IPS-NIHi7 (cell line): Measurements from ENCODE around the gene SSNA1.
"Not testable (repeated sequence)": the region's sequence is repeated elsewhere in the genome, so short reads cannot be mapped to it uniquely, and the experiment has no call there.

Source experiments
- DNase-seq: peaks from one replicate; pipeline ENCODE4 v3.0.0; 2012; ENCODE audit warnings: mixed read lengths; ENCODE audit errors: extremely low spot score

The SSNA1 gene

DNA sequence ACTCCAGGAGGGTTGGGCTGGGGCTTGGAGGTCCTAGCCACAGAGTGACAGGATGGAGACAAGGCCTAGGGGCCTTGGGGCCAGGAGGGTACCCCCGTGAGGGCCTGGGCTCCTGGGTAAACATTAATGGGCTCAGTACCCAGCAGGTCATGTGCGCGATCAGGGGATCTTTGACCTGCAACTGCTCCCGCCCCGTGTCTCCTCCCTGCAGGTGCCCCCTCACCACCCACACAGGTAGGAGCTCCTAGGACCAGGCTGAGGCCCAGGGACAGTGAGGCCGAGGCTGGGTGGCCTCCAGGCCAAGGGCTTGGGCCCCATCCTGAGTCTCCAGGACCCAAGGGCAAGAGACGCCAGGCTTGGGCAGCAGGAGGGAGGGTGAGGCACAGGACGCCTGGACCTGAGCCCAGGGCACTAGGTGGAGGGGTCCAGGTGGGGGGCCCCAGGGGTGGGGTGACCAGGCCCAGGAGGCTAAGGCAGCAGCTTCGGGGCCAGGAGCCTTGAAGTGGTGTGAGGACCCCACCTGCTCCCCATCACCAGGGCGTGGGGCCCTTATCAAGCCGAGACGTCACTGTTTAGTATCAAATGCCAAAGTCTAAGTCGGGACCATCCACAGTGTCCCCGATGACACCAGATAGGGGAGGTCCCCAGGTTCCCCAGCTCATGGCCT is 42.4 kb downstream of the SSNA1 start, which contains the start of gene SLC34A3:
Gene SLC34A3, plus strand, starts transcription at position 197 of the 667 bp plus-strand sequence. CDS start 802 bp downstream, outside the sequence.
- no peak for DNase-seq

DNA sequence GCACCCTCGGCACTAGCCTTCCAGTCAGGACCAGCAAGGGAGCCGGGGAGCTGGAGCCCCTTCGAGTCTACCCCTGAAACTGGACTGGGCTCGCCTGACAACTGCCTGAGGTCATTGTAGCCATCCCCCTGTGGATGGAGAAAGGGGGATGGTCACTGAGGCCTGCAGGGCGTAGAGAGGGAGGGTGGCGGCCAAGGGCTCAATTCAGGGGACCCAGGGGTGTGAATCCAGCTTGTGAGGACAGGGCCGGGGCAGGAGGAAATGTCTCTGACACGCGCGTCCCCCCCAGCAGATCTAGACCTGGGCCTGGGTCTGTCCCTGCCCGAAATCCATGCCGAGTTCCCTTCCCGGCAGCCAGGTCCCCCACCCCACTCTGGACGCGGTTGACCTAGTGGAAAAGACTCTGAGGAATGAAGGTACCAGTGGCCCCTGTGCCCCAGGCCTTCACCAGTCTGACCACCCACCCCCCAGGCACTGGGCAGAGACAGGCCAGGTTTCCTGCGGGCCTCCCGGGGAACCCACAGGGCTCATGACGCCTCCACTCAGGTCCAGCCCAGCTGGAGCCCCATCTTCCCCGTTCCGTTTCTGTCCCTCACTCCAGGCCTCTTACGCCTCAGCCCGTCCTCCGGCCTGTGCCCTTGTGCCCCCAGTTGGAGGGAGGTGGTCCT is 43.0 kb downstream of the SSNA1 start:
- DNase-seq: no peak

DNA sequence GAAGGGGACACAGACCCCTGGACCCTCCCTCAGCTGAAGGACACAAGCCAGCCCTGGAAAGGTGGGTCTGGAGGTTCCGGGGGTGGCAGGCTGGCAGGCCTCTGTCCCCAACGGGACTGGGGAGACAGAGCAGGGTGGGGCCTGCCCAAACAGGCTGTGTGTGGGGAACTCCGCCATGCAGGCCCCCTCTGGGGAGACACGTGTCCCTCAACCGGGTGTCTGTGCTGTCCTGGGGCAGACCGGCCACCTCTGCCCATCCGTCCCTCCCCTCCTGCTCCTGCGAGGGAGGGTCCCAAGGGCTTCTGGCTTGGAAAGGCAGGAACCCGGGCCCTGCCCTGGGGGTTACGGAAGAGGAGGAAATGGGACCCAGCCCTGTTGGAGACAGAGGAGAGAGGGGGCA is 43.6 kb downstream of the SSNA1 start:
- no peak for DNase-seq

DNA sequence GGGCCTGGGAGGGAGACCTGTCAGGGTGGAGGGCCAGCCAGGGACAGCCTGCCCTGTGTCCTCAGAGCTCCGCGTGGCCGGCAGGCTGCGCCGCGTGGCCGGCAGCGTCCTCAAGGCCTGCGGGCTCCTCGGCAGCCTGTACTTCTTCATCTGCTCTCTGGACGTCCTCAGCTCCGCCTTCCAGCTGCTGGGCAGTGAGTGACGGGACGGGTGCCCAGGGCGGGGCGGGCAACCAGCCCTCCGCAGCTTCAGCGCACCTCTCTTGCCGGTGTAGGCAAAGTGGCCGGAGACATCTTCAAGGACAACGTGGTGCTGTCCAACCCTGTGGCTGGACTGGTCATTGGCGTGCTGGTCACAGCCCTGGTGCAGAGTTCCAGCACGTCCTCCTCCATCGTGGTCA is 44.0 kb downstream of the SSNA1 start:
- no peak for DNase-seq

DNA sequence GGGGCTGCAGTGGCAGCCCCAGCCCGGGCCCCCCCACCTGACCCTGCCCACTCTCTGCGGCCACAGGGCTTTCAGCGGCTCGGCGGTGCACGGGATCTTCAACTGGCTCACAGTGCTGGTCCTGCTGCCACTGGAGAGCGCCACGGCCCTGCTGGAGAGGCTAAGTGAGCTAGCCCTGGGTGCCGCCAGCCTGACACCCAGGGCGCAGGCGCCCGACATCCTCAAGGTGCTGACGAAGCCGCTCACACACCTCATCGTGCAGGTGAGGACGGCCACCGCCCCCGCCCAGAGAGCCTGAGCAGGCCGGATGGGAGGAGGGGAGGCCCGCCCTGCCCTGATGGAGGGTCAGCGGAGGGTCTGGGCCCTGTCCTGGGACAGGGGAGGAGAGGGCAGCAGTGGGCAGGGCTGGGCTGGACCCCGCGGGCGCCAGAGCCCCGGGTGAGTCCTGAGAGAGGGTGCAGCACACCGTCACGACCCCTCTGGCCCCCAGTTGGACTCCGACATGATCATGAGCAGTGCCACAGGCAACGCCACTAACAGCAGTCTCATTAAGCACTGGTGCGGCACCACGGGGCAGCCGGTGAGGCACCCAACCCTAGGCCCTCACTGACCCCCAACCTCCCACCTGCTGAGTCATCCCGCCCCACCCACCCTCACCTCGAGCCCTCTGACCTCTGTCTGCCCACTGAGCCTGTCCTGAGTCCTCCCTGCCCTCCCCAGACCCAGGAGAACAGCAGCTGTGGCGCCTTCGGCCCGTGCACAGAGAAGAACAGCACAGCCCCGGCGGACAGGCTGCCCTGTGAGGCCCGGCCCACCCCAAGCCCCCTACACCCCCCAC is 44.9 kb downstream of the SSNA1 start:
- no peak for DNase-seq

DNA sequence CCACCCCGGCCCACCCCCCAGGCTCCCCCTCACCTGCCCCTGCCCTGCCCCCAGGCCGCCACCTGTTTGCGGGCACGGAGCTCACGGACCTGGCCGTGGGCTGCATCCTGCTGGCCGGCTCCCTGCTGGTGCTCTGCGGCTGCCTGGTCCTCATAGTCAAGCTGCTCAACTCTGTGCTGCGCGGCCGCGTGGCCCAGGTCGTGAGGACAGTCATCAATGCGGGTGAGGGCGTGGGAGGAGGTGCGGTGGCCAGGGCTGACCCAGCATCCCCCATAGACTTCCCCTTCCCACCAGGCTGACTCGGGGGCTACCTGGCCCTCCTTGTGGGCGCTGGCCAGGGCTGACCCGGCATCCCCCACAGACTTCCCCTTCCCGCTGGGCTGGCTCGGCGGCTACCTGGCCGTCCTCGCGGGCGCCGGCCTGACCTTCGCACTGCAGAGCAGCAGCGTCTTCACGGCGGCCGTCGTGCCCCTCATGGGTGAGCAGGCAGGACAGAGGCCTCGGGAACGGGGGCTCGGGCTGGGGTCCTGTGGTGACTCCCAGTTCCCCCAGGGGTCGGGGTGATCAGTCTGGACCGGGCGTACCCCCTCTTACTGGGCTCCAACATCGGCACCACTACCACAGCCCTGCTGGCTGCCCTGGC is 45.7 kb downstream of the SSNA1 start:
- no peak for DNase-seq

DNA sequence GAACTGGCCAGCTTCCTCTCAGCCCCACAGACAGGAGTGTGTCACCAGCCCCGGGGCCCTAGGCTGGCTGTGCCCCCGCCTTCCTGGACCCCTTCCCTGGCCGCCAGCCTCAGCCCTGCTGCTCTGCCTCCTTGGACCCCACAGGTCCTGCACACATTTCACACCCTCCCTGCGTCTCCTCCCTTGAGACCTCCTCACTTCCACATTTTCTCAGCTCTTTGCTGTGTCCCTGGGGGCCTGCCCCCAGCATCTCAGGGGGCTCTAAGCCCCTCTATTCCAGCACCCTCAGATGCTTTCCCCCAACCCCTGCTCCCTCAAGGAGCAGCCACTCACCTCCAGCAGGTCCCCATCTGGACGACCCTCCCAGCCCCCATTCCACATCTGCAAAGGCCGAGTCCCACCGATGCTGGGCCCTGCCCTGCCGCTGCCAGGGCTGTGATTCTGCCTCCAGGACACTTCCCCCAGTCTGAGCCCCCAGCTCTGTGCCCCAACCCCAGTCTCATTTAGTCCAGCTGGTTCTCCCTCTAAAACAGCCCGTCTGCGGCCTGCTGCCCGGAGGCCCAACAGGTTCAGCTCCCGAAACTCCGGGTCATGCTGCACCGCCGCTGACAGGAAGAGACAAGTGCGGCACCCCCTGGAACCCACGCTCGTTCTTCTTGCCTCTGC is 46.4 kb downstream of the SSNA1 start:
- no peak for DNase-seq

DNA sequence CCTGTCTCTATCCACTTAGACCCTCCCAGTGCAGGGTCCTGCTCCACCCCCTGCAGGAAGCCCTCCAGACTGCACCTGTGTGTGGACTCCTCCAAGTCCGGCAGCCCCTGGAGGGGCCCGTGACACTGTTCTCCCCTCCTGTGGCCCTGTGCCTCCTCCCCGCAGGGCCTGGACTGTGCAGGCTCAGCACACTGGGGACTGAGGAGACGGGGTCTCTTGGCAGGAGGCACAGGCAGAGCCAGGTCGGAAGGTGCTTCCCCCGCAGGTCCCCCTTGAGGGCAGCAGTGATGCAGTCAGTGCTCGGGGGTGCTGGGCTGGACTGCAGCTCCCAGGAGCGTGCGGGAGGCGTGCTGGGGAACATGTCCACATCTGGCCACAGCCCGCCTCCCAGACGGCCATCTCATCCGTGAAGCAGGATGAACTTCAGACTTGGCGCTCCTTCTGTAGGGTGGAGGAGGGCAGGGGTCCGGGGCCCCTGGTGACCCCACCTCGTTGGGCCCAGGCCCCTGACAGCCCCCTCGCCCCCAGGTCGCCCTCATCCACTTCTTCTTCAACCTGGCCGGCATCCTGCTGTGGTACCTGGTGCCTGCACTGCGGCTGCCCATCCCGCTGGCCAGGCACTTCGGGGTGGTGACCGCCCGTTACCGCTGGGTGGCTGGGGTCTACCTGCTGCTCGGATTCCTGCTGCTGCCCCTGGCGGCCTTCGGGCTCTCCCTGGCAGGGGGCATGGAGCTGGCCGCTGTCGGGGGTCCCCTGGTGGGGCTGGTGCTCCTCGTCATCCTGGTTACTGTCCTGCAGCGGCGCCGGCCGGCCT is 47.2 kb downstream of the SSNA1 start:
- DNase-seq: no peak

DNA sequence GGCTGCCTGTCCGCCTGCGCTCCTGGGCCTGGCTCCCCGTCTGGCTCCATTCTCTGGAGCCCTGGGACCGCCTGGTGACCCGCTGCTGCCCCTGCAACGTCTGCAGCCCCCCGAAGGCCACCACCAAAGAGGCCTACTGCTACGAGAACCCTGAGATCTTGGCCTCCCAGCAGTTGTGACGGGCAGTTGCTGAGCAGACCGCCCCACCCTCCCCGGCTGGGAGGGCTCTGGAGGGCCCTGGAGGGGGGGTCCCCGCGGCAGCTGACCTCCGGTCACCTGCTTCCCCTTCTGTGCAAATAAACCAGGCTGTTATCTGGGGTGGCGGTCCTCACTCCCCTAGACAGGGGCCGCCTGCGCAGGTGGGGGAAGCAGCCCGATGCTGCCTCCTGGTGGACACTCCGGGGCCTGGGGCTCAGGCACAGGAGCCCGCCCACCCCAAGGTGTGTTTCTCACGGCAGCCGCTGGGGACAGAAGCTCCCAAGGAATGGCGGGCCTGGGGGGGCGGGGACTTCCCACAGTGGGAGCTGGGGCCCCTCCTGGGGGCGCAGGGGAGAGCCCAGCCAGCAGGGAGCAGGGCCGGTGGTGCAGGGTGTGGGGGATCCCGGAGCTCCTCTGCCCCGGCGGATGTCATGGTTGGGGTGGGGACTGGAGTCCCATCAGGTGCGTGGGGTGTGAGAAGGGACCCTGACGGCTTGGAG is 47.9 kb downstream of the SSNA1 start:
- DNase-seq: peak; percentile 94

DNA sequence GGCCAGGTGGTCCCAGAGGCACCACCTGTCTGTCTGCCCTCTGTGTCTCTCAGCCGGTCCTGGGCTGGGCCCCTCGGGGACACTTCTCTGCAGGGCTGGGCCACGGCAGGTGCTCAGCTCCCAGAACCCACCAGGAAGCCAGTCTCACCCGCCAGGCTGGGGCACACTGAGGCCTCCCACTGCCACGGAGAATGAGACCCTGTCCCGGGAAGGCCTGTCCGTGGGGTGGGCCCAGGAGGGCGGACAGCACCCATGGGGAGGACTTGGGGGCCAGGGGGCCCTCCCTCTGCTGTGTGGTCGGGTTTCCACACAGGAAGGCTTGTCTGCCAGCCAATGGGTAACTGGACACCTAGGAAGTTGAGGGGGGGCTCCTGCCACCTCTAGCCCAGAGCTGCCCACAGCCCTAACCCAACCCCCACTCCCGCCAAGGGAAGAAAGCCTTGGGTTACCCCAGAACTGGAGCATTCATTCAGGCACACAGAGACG is 48.5 kb downstream of the SSNA1 start:
- no peak for DNase-seq

DNA sequence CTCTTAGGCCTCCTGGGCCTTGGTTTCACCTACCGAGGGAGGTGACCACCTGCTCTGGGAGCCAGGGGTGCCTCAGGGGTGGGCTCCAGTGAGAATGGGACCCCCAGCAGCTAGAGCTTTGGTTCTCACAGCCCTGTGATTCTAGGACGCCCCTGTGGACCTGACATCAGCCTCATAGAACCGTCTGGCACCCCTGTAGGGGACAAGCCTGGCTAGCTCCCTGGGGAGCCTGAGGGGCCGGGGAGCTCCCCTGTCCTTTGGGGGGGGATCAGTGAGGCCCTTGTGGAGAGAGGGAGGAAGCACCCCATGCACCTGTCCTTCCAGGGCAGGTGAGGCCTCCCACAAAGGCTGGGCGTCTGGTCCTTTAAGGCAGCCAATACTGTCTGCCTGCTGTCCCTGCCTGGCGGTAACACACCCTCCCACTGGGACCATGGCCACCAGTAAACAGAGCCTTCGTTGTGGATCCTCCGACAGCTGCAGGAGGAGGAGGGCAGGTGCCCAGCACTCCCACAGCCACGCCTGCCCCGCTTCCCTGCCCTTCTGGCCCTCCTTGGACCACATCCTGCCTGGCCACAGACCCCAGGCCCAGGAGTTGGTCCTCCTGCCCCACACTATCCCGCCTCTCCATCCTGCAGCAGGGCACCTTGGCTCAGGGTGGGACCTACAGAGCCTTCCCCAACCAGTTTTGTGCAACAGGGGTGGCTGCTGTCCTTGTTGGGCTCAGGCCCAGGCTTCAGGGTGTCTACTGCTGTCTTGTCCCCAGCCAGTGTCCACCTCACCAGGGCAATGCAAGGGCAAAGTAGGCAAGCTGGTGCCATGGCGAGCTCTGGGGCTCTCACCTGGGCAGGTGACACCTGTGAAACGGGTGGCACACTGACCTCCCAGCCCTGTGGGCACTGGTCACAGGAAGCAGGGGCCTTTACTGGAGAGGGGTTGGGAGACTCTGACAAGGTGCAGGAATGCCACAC is 49.6 kb downstream of the SSNA1 start:
- DNase-seq: no peak

DNA sequence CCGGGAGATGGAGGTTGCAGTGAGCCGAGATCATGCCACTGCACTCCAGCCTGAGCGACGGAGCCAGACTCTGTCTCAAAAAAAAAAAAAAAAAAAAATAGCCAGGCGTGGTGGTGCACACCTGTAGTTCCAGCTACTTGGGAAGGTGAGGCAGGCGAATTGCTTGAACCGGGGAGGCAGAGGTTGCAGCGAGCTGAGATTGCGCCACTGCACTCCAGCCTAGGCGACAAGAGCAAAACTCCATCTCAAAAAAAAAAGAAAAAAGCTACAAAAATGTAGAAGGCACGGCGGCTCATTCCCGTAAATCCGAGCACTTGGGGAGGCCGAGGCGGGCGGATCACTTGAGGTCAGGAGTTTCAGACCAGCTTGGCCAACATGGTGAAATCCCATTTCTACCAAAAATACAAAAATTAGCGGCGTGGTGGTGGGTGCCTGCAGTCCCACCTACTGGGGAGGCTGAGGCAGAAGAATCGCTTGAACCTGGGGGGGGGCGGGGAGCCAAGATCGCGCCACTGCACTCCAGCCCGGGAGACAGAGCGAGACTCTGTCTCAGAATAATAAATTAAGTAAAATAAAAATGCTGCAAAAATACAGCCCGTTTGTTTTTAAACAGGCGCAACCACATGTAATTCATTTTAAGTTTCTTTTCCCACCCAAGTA is 51.2 kb downstream of the SSNA1 start:
- DNase-seq: not testable (repeated sequence)
